Measurements from ENCODE around the gene RBP3. TPM values are rescaled to one million over a fixed set of nuclear protein-coding genes. Genes with fewer than 3 reads are reported as not detected.

Gene RBP3
- total and polyA plus RNA-seq, 8 donors: not detected

GRCh38 chr10:47348661-47349470 is 703 bp downstream of the RBP3 start:
- ATAC-seq (no peak), FAIRE-seq (no peak), DNase-seq (peak in 1 of 6 donors; percentile 41)
- TF ChIP-seq CTCF (IDR thresholded peaks at IDR 0.05): no peak
- Histone ChIP-seq H3K9me3 (no peaks in the 10 kb centered on the region), H3K36me3 (no peaks in the 10 kb centered on the region), H3K4me3 (no peak overlapping the region), H3K4me1 (no peaks in the 10 kb centered on the region), H3K27ac (no peak overlapping the region), H3K27me3 (no peaks in the 10 kb centered on the region)
- 83 to 86% methylated on average over 36 of the region's 36 CpGs for whole genome bisulfite sequencing, 2 donors
- intact Hi-C loops (cut with DNase I): no loop called here

- Histone ChIP-seq H3K36me3 (no peaks in the 10 kb centered on the region), H3K27ac (no peak overlapping the region), H3K27me3 (no peaks in the 10 kb centered on the region), H3K9me3 (no peaks in the 10 kb centered on the region), H3K4me1 (no peaks in the 10 kb centered on the region), H3K4me3 (no peak overlapping the region)
- peak in 1 of 6 donors; percentile 27 for DNase-seq
- FAIRE-seq: no peak
- ATAC-seq: no peak
- WGBS, 2 donors: 88 to 92% methylated on average over 22 of the region's 22 CpGs
- no peak for TF ChIP-seq CTCF (IDR thresholded peaks at IDR 0.05)
- intact Hi-C loops (cut with DNase I): no loop called here
Measured at GRCh38 chr10:47349516-47349915, 1.4 kb downstream of the RBP3 start.

GRCh38 chr10:47349941-47350371 is 1.8 kb downstream of the RBP3 start:
- Histone ChIP-seq H3K9me3 (no peaks in the 10 kb centered on the region), H3K27ac (no peak overlapping the region), H3K4me3 (no peak overlapping the region), H3K27me3 (no peaks in the 10 kb centered on the region), H3K36me3 (no peaks in the 10 kb centered on the region), H3K4me1 (no peaks in the 10 kb centered on the region)
- FAIRE-seq (no peak), ATAC-seq (no peak), DNase-seq (peak in 1 of 6 donors; percentile 50)
- 94 to 95% methylated on average over 31 of the region's 31 CpGs for WGBS, 2 donors
- intact Hi-C loops (cut with DNase I): no loop called here
- no peak for TF ChIP-seq CTCF (IDR thresholded peaks at IDR 0.05)

GRCh38 chr10:47350671-47351640 is 2.8 kb downstream of the RBP3 start:
- H3K9me3 ChIP-seq: no peaks in the 10 kb centered on the region
- ATAC-seq (no peak), DNase-seq (peak in 1 of 6 donors; percentile 47), FAIRE-seq (no peak)
- H3K4me1 ChIP-seq: no peaks in the 10 kb centered on the region
- intact Hi-C loops (cut with DNase I): no loop called here
- no peak for TF ChIP-seq CTCF (IDR thresholded peaks at IDR 0.05)
- H3K27ac ChIP-seq: no peak overlapping the region
- 87 to 90% methylated on average over 39 of the region's 39 CpGs for WGBS, 2 donors
- H3K27me3 ChIP-seq: no peaks in the 10 kb centered on the region
- no peaks in the 10 kb centered on the region for H3K36me3 ChIP-seq
- H3K4me3 ChIP-seq: no peak overlapping the region

Measured in pancreas (tissue), 10 donors.